B cell (primary cell): ENCODE results near the gene BPIFB2. TPM values are rescaled to one million over a fixed set of nuclear protein-coding genes. Genes with fewer than 3 reads are reported as not detected.

Experiments
- ATAC-seq: fragments of 200-7000 bp; cut with Tn5 transposase; one replicate; pipeline ENCODE4 v1.10.0; 2021; ENCODE audit warnings: low read depth, mild to moderate bottlenecking, moderate number of reproducible peaks, moderate library complexity
- CTCF ChIA-PET: fragments of 350-600 bp; sonication (Branson Sonifier 250); formaldehyde crosslinking; loops from one replicate; lab custom pipeline; 2021; ENCODE audit warnings: antibody characterized with exemption, inconsistent platforms; lab: Charles Lee
- POLR2A ChIA-PET: fragments of 350-600 bp; sonication (Branson Sonifier 250); formaldehyde crosslinking; loops from one replicate; lab custom pipeline; 2021; ENCODE audit warnings: antibody characterized with exemption; lab: Charles Lee
- DNase-seq: peaks from one replicate; pipeline ENCODE4 v3.0.0; 2013
- H2AFZ ChIP-seq: 2 replicates; pipeline ENCODE4 v1.6.1; 2012; ENCODE audit warnings: mild to moderate bottlenecking, low read depth, low read length; ENCODE audit not compliant: insufficient read depth, poor library complexity, severe bottlenecking
- H3K27ac ChIP-seq, 2 donors: 1 replicate in 1 of 2; 2 replicates in 1 of 2; pipeline ENCODE4 v1.5.1; 2012 to 2013; ENCODE audit warnings: low read length in 2 of 2, mild to moderate bottlenecking in 2 of 2, moderate library complexity in 1 of 2
- H3K27me3 ChIP-seq, 4 experiments: fragments of 200-600 bp in 1 of 4; sonication (generic) in 1 of 4; replicated peaks in 1 of 4; 1 replicate in 2 of 4; 2 replicates in 2 of 4; pipeline versions ENCODE4 v1.6.1 to v1.7.0; 2013 to 2016; ENCODE audit warnings: low read length in 3 of 4, mild to moderate bottlenecking in 2 of 4, mixed read lengths in 1 of 4, moderate library complexity in 1 of 4; ENCODE audit not compliant: insufficient read depth in 4 of 4, control insufficient read depth in 3 of 4; ENCODE audit errors: control extremely low read depth in 1 of 4
- H3K36me3 ChIP-seq, 2 experiments: replicated peaks in 1 of 2; 1 replicate in 1 of 2; 2 replicates in 1 of 2; pipeline versions ENCODE4 v1.6.1 to v1.7.1; 2013; ENCODE audit warnings: low read length in 1 of 2; ENCODE audit not compliant: insufficient read depth in 2 of 2, control insufficient read depth in 1 of 2; ENCODE audit errors: control extremely low read depth in 1 of 2, extremely low read depth in 1 of 2
- H3K4me1 ChIP-seq, 2 donors: fragments of 200-600 bp in 1 of 2; sonication (generic) in 1 of 2; 1 replicate in 1 of 2; 2 replicates in 1 of 2; pipeline versions ENCODE4 v1.5.1 to v1.6.1; 2013 to 2017; ENCODE audit warnings: low read length in 2 of 2; ENCODE audit not compliant: control insufficient read depth in 2 of 2, insufficient read depth in 2 of 2
- H3K4me2 ChIP-seq: replicated peaks from 2 replicates; pipeline ENCODE3; 2012; ENCODE audit warnings: mild to moderate bottlenecking, low read depth, low read length; ENCODE audit not compliant: poor library complexity, severe bottlenecking
- H3K4me3 ChIP-seq, 5 experiments: fragments of 200-600 bp in 1 of 5; sonication (generic) in 1 of 5; 1 replicate in 3 of 5; 2 replicates in 2 of 5; pipeline versions ENCODE4 v1.5.1 to v1.7.0; 2011 to 2016; ENCODE audit warnings: low read length in 4 of 5, mild to moderate bottlenecking in 4 of 5, low read depth in 2 of 5, control low read depth in 1 of 5, moderate library complexity in 1 of 5; ENCODE audit not compliant: insufficient read depth in 1 of 5; ENCODE audit errors: control extremely low read depth in 1 of 5, extremely low read depth in 1 of 5
- H3K79me2 ChIP-seq: fragments of 200-600 bp; sonication (generic); one replicate; pipeline ENCODE4 v1.6.0; 2016; ENCODE audit warnings: low read length; ENCODE audit not compliant: control insufficient read depth, insufficient read depth
- H3K9ac ChIP-seq: fragments of 200-600 bp; sonication (generic); 2 replicates; pipeline ENCODE4 v1.6.1; 2017; ENCODE audit warnings: mild to moderate bottlenecking, low read length, moderate library complexity
- H3K9me3 ChIP-seq, 3 donors: one replicate each; pipeline versions ENCODE4 v1.6.1 to v1.7.1; 2013; ENCODE audit warnings: low read length in 2 of 3; ENCODE audit not compliant: control insufficient read depth in 2 of 3, insufficient read depth in 1 of 3; ENCODE audit errors: control extremely low read depth in 1 of 3
- H4K20me1 ChIP-seq: 2 replicates; pipeline ENCODE4 v1.6.0; 2012; ENCODE audit warnings: mild to moderate bottlenecking, low read length; ENCODE audit not compliant: insufficient read depth, control insufficient read depth, poor library complexity, severe bottlenecking
- H3K27ac Mint-ChIP-seq: one replicate; pipeline ENCODE4 v1.8.0; 2021; ENCODE audit warnings: mixed read lengths
- H3K27me3 Mint-ChIP-seq: one replicate; pipeline ENCODE4 v1.8.0; 2021; ENCODE audit warnings: mixed read lengths
- H3K4me1 Mint-ChIP-seq: one replicate; pipeline ENCODE4 v1.8.0; 2021; ENCODE audit warnings: mixed read lengths
- H3K4me3 Mint-ChIP-seq: one replicate; pipeline ENCODE4 v1.8.0; 2021; ENCODE audit warnings: mixed read lengths
- H3K9me3 Mint-ChIP-seq: one replicate; pipeline ENCODE4 v1.8.0; 2022; ENCODE audit warnings: mixed read lengths; ENCODE audit not compliant: insufficient read depth
- CTCF ChIP-seq: fragments of 200-600 bp; IDR thresholded peaks from one replicate; pipeline ENCODE4 v1.8.0; 2022; ENCODE audit warnings: antibody characterized with exemption, mild to moderate bottlenecking
- EZH2 ChIP-seq: IDR thresholded peaks from 2 replicates; pipeline ENCODE4 v1.6.1; 2012; ENCODE audit warnings: borderline replicate concordance, low read depth, mild to moderate bottlenecking, moderate library complexity, low read length; ENCODE audit not compliant: insufficient read depth, poor library complexity, severe bottlenecking
- WGBS: methylation state at CpG from one replicate; pipeline ENCODE4 v1.1.5; 2013; ENCODE audit warnings: missing lambda C conversion rate; ENCODE audit not compliant: insufficient coverage; 5-methylcytosine and 5-hydroxymethylcytosine counted together
- intact Hi-C: fragments of 100-400 bp; cut with micrococcal nuclease; formaldehyde crosslinking; loops from one replicate; pipeline ENCODE4 v1.10.0; 2022
- polyA plus RNA-seq: library from polyadenylated mRNA; depleted of rRNA; stranded (reverse); fragments of >200 nt; gene quantifications from 2 replicates; pipeline ENCODE4 v1.2.3, GENCODE V29; 2012
- total RNA-seq, 2 donors: library from RNA; stranded (reverse); fragments of 120-200 nt in 1 of 2; gene quantifications; 1 replicate in 1 of 2; 2 replicates in 1 of 2; pipeline versions ENCODE4 v1.2.3 to v1.2.4, GENCODE V29; 2013 to 2022

The BPIFB2 gene
- total and polyA plus RNA-seq, 2 donors (not counting 1 experiment from before 2014, with no cell fraction given) = not detected

GRCh38 chr20:33067806-33068205 lies 60.3 kb downstream of the BPIFB2 start:
- no peak overlapping the region for H3K4me3 ChIP-seq
- CTCF ChIA-PET = interaction anchor here (1.1 kb wide), 1 partner anchor 165 kb away, joined by 3 read pairs; no protein-coding TSS in a partner anchor
- TF ChIP-seq CTCF (no peak), EZH2 (no peak)
- no peak for DNase-seq
- H3K27ac ChIP-seq = no peak overlapping the region
- H3K27ac Mint-ChIP-seq = no peak overlapping the region
- no peak overlapping the region for H3K9ac ChIP-seq
- H3K4me1 ChIP-seq = no peaks in the 10 kb centered on the region
- 74% methylated on average over 3 of the region's 3 CpGs for WGBS
- no peaks in the 10 kb centered on the region for H3K4me1 Mint-ChIP-seq
- no peaks in the 10 kb centered on the region for H3K27me3 ChIP-seq
- intact Hi-C loops = no loop called here
- no peaks in the 10 kb centered on the region for H3K9me3 Mint-ChIP-seq
- H3K79me2 ChIP-seq = no peaks in the 10 kb centered on the region
- no peak overlapping the region for H3K4me3 Mint-ChIP-seq
- no peak overlapping the region for H3K4me2 ChIP-seq
- no peak for ATAC-seq
- no peak overlapping the region for H2AFZ ChIP-seq
- H3K27me3 Mint-ChIP-seq = peaks cover 4% of the 10 kb centered on the region
- no peaks in the 10 kb centered on the region for H3K9me3 ChIP-seq
- H4K20me1 ChIP-seq = no peaks in the 10 kb centered on the region
- POLR2A ChIA-PET = no interaction called here
- no peaks in the 10 kb centered on the region for H3K36me3 ChIP-seq

- POLR2A ChIA-PET = no interaction called here
- no peaks in the 10 kb centered on the region for H3K27me3 ChIP-seq
- no peaks in the 10 kb centered on the region for H3K4me1 Mint-ChIP-seq
- no peak overlapping the region for H3K27ac ChIP-seq
- no peak overlapping the region for H3K27ac Mint-ChIP-seq
- no peak for TF ChIP-seq EZH2
- no peak for TF ChIP-seq CTCF
- no peaks in the 10 kb centered on the region for H3K79me2 ChIP-seq
- whole genome bisulfite sequencing = 90% methylated on average over 12 of the region's 12 CpGs
- CTCF ChIA-PET = interaction anchor here (1.1 kb wide), 1 partner anchor 166 kb away, joined by 3 read pairs; no protein-coding TSS in a partner anchor
- H3K9me3 Mint-ChIP-seq = no peaks in the 10 kb centered on the region
- H3K4me3 Mint-ChIP-seq = no peak overlapping the region
- H3K36me3 ChIP-seq = no peaks in the 10 kb centered on the region
- no peak overlapping the region for H3K4me3 ChIP-seq
- ATAC-seq (no peak), DNase-seq (no peak)
- intact Hi-C loops = no loop called here
- H3K9ac ChIP-seq = no peak overlapping the region
- no peaks in the 10 kb centered on the region for H3K4me1 ChIP-seq
- no peaks in the 10 kb centered on the region for H3K9me3 ChIP-seq
- no peak overlapping the region for H2AFZ ChIP-seq
- no peak overlapping the region for H3K4me2 ChIP-seq
- peaks cover 7% of the 10 kb centered on the region for H3K27me3 Mint-ChIP-seq
- no peaks in the 10 kb centered on the region for H4K20me1 ChIP-seq
Observed at GRCh38 chr20:33068251-33068939, 60.9 kb downstream of the BPIFB2 start.
